IPS DF 6.9 (cell line): Measurements from ENCODE around the gene KDM4C.

Experiments
- DNase-seq: peaks from one replicate; pipeline ENCODE4 v3.0.0-alpha.2; 2013; ENCODE audit warnings: low read depth, low spot score
- H3K27ac ChIP-seq: one replicate; pipeline ENCODE4 v1.5.1; 2013; ENCODE audit warnings: low read length, control low read depth
- H3K27me3 ChIP-seq: 2 replicates; pipeline ENCODE4 v1.6.1; 2013; ENCODE audit warnings: mild to moderate bottlenecking, low read length; ENCODE audit not compliant: control insufficient read depth, insufficient read depth
- H3K36me3 ChIP-seq: 2 replicates; pipeline ENCODE4 v1.6.1; 2013; ENCODE audit warnings: low read length; ENCODE audit not compliant: control insufficient read depth, insufficient read depth
- H3K4me1 ChIP-seq: 2 replicates; pipeline ENCODE4 v1.6.1; 2013; ENCODE audit warnings: low read length; ENCODE audit not compliant: control insufficient read depth, insufficient read depth
- H3K4me3 ChIP-seq: 2 replicates; pipeline ENCODE4 v1.5.1; 2013; ENCODE audit warnings: mild to moderate bottlenecking, low read length
- H3K9me3 ChIP-seq: 2 replicates; pipeline ENCODE4 v1.6.1; 2013; ENCODE audit warnings: low read length, inconsistent platforms; ENCODE audit not compliant: control insufficient read depth, insufficient read depth
- WGBS: extraction: QIAGEN DNeasy Blood & Tissue Kit; methylation state at CpG from one replicate; pipeline ENCODE4 v1.1.7; 2013; ENCODE audit warnings: mixed read lengths, missing lambda C conversion rate; ENCODE audit not compliant: insufficient read length, insufficient coverage; 5-methylcytosine and 5-hydroxymethylcytosine counted together

The KDM4C gene

GRCh38 chr9:6880626-6881025, 122.9 kb downstream of the KDM4C start:
- H3K9me3 ChIP-seq: no peaks in the 10 kb centered on the region
- H3K36me3 ChIP-seq: no peaks in the 10 kb centered on the region
- H3K27ac ChIP-seq: no peak overlapping the region
- no peaks in the 10 kb centered on the region for H3K4me1 ChIP-seq
- WGBS: no CpG with 5 or more reads among the region's 2 CpGs
- H3K4me3 ChIP-seq: no peak overlapping the region
- DNase-seq: no peak
- H3K27me3 ChIP-seq: no peaks in the 10 kb centered on the region

GRCh38 chr9:6884101-6884500, 126.3 kb downstream of the KDM4C start:
- no peaks in the 10 kb centered on the region for H3K36me3 ChIP-seq
- H3K27ac ChIP-seq: no peak overlapping the region
- H3K4me3 ChIP-seq: no peak overlapping the region
- no peaks in the 10 kb centered on the region for H3K9me3 ChIP-seq
- no CpG with 5 or more reads among the region's 5 CpGs for WGBS
- no peak for DNase-seq
- no peaks in the 10 kb centered on the region for H3K4me1 ChIP-seq
- no peaks in the 10 kb centered on the region for H3K27me3 ChIP-seq

GRCh38 chr9:6884990-6885389, 127.2 kb downstream of the KDM4C start:
- Histone ChIP-seq H3K4me3 (no peak overlapping the region), H3K9me3 (no peaks in the 10 kb centered on the region), H3K27me3 (no peaks in the 10 kb centered on the region), H3K36me3 (no peaks in the 10 kb centered on the region), H3K4me1 (no peaks in the 10 kb centered on the region), H3K27ac (no peak overlapping the region)
- no CpG with 5 or more reads among the region's 2 CpGs for WGBS
- no peak for DNase-seq

GRCh38 chr9:6887051-6887450, 129.3 kb downstream of the KDM4C start:
- Histone ChIP-seq H3K9me3 (no peaks in the 10 kb centered on the region), H3K27ac (no peak overlapping the region), H3K27me3 (no peaks in the 10 kb centered on the region), H3K36me3 (no peaks in the 10 kb centered on the region), H3K4me3 (no peak overlapping the region), H3K4me1 (no peaks in the 10 kb centered on the region)
- no peak for DNase-seq
- no CpG with 5 or more reads among the region's 2 CpGs for WGBS

- no peaks in the 10 kb centered on the region for H3K27me3 ChIP-seq
- H3K4me1 ChIP-seq: no peaks in the 10 kb centered on the region
- no peak overlapping the region for H3K4me3 ChIP-seq
- H3K27ac ChIP-seq: no peak overlapping the region
- WGBS: no CpG with 5 or more reads among the region's 5 CpGs
- H3K9me3 ChIP-seq: no peaks in the 10 kb centered on the region
- no peak for DNase-seq
- no peaks in the 10 kb centered on the region for H3K36me3 ChIP-seq
These were observed 132.1 kb downstream of the KDM4C start for GRCh38 chr9:6889868-6890267.

GRCh38 chr9:6893350-6894131, 135.8 kb downstream of the KDM4C start:
- no CpG with 5 or more reads among the region's 6 CpGs for WGBS
- H3K4me1 ChIP-seq: no peaks in the 10 kb centered on the region
- H3K36me3 ChIP-seq: no peaks in the 10 kb centered on the region
- no peaks in the 10 kb centered on the region for H3K9me3 ChIP-seq
- H3K4me3 ChIP-seq: no peak overlapping the region
- no peak for DNase-seq
- H3K27ac ChIP-seq: no peak overlapping the region
- no peaks in the 10 kb centered on the region for H3K27me3 ChIP-seq

- Histone ChIP-seq H3K9me3 (no peaks in the 10 kb centered on the region), H3K36me3 (no peaks in the 10 kb centered on the region), H3K4me3 (no peak overlapping the region), H3K27ac (no peak overlapping the region), H3K27me3 (no peaks in the 10 kb centered on the region), H3K4me1 (no peaks in the 10 kb centered on the region)
- no CpG with 5 or more reads among the region's 3 CpGs for WGBS
- no peak for DNase-seq
These were observed 136.4 kb downstream of the KDM4C start for GRCh38 chr9:6894135-6894534.

GRCh38 chr9:6895754-6896153, 138.0 kb downstream of the KDM4C start:
- no peak for DNase-seq
- no peaks in the 10 kb centered on the region for H3K27me3 ChIP-seq
- H3K4me1 ChIP-seq: no peaks in the 10 kb centered on the region
- WGBS: no CpG with 5 or more reads among the region's 1 CpG
- no peak overlapping the region for H3K4me3 ChIP-seq
- H3K27ac ChIP-seq: no peak overlapping the region
- no peaks in the 10 kb centered on the region for H3K36me3 ChIP-seq
- H3K9me3 ChIP-seq: no peaks in the 10 kb centered on the region

- DNase-seq: no peak
These were observed 138.8 kb downstream of the KDM4C start for GRCh38 chr9:6896562-6896961.

GRCh38 chr9:6897207-6897822, 139.5 kb downstream of the KDM4C start:
- Histone ChIP-seq H3K27ac (no peak overlapping the region), H3K9me3 (no peaks in the 10 kb centered on the region), H3K4me1 (0 out of 2 replicates have a peak, but pooled peaks cover 1% of the 10 kb centered on the region), H3K27me3 (no peaks in the 10 kb centered on the region), H3K36me3 (no peaks in the 10 kb centered on the region), H3K4me3 (no peak overlapping the region)
- no CpG with 5 or more reads among the region's 1 CpG for WGBS
- DNase-seq: no peak

More at GRCh38 chr9:6896562-6896961, 138.8 kb downstream of the KDM4C start:
- Histone ChIP-seq H3K4me1 (0 out of 2 replicates have a peak, but pooled peaks cover 1% of the 10 kb centered on the region), H3K36me3 (no peaks in the 10 kb centered on the region), H3K27ac (no peak overlapping the region), H3K9me3 (no peaks in the 10 kb centered on the region), H3K27me3 (no peaks in the 10 kb centered on the region), H3K4me3 (no peak overlapping the region)
- WGBS: no CpG with 5 or more reads among the region's 2 CpGs
